K562 (cell line): Measurements from ENCODE around the gene LCMT2. TPM values are rescaled to one million over a fixed set of nuclear protein-coding genes. Genes with fewer than 3 reads are reported as not detected.

Experiments used
- ATAC-seq: fragments of 200-7000 bp; cut with Tn5 transposase; 3 replicates; pipeline ENCODE4 v1.9.1; 2020; ENCODE audit warnings: moderate library complexity
- BruUV-seq: library from RNA; stranded (reverse); fragments of 400-500 nt; replicated peaks from 2 replicates; lab custom pipeline; 2021; lab: Mats Ljungman, UMichigan
- CTCF ChIA-PET: fragments of 300-600 bp; formaldehyde crosslinking; extraction: SDS; loops from one replicate; lab custom pipeline; 2021; ENCODE audit warnings: low intra/inter-chr PET ratio; lab: Yijun Ruan, JAX
- POLR2A ChIA-PET: fragments of 300-600, 350-650 bp; sonication (Branson Sonifier 250); formaldehyde crosslinking; extraction: SDS; loops from one replicate; lab custom pipeline; 2021; ENCODE audit warnings: antibody characterized with exemption, inconsistent platforms; lab: Yijun Ruan, JAX
- DNase-seq, 4 experiments: peaks; one replicate each; pipeline versions ENCODE4 v3.0.0 to v3.0.0-alpha.2; 2011 to 2018; ENCODE audit warnings: low spot score in 3 of 4, mixed read lengths in 3 of 4; ENCODE audit errors: extremely low read depth in 1 of 4
- FAIRE-seq: peaks from 2 replicates; lab custom pipeline; 2011; peaks lifted over from hg19 to GRCh38; lab: Jason Lieb, UNC
- H2AFZ ChIP-seq: 2 replicates; pipeline ENCODE4 v1.6.0; 2011; ENCODE audit warnings: low read depth, low read length, control low read depth, inconsistent platforms
- H3K27ac ChIP-seq: fragments of 200-600 bp; 3 replicates; pipeline ENCODE4 v1.8.0; 2011; ENCODE audit warnings: low read depth, mild to moderate bottlenecking, control low read depth, inconsistent platforms, low read length, moderate library complexity, mixed read lengths; ENCODE audit errors: extremely low read depth
- H3K27me3 ChIP-seq, 2 experiments: fragments of 300-600 bp in 1 of 2; 2 replicates in 1 of 2; 3 replicates in 1 of 2; pipeline versions ENCODE4 v1.6.0 to v1.8.0; 2011; ENCODE audit warnings: inconsistent platforms in 2 of 2, low read length in 2 of 2, mild to moderate bottlenecking in 1 of 2, mixed read lengths in 1 of 2, moderate library complexity in 1 of 2; ENCODE audit not compliant: control insufficient read depth in 2 of 2, insufficient read depth in 2 of 2
- H3K36me3 ChIP-seq: fragments of 300-600 bp; 3 replicates; pipeline ENCODE4 v1.8.0; 2011; ENCODE audit warnings: mild to moderate bottlenecking, low read length, inconsistent platforms; ENCODE audit not compliant: control insufficient read depth, insufficient read depth
- H3K4me1 ChIP-seq, 2 experiments: fragments of 200-600 bp in 1 of 2; replicated peaks in 1 of 2; 2 replicates in 1 of 2; 3 replicates in 1 of 2; pipeline versions ENCODE4 v1.5.1 to v1.8.0; 2011; ENCODE audit warnings: inconsistent platforms in 2 of 2, low read length in 2 of 2, mild to moderate bottlenecking in 1 of 2, mixed read lengths in 1 of 2, moderate library complexity in 1 of 2; ENCODE audit not compliant: control insufficient read depth in 2 of 2, insufficient read depth in 2 of 2
- H3K4me2 ChIP-seq: 2 replicates; pipeline ENCODE4 v1.6.1; 2011; ENCODE audit warnings: low read length, control low read depth, inconsistent platforms, mixed read lengths; ENCODE audit not compliant: insufficient read depth
- H3K4me3 ChIP-seq: fragments of 200-600 bp; sonication (generic), shearing (Covaris generic); 2 replicates; pipeline ENCODE4 v1.5.1; 2016; ENCODE audit warnings: control low read depth, inconsistent platforms
- H3K79me2 ChIP-seq: fragments of 200-600 bp; 3 replicates; pipeline ENCODE4 v1.8.0; 2011; ENCODE audit warnings: low read length, inconsistent platforms; ENCODE audit not compliant: control insufficient read depth, insufficient read depth
- H3K9ac ChIP-seq, 2 experiments: 2 replicates each; pipeline versions ENCODE4 v1.6.0 to v1.6.1; 2011; ENCODE audit warnings: low read depth in 2 of 2, low read length in 2 of 2, control low read depth in 1 of 2, inconsistent platforms in 1 of 2, mild to moderate bottlenecking in 1 of 2, mixed read lengths in 1 of 2; ENCODE audit not compliant: insufficient read depth in 1 of 2
- H3K9me1 ChIP-seq: one replicate; pipeline ENCODE4 v1.6.0; 2011; ENCODE audit warnings: inconsistent platforms, mild to moderate bottlenecking, low read length, moderate library complexity; ENCODE audit not compliant: control insufficient read depth, insufficient read depth
- H3K9me3 ChIP-seq: replicated peaks from 2 replicates; pipeline ENCODE4 v1.5.1; 2011; ENCODE audit warnings: low read depth, low read length, inconsistent platforms; ENCODE audit not compliant: control insufficient read depth, insufficient read depth
- H4K20me1 ChIP-seq: replicated peaks from 2 replicates; pipeline ENCODE4 v1.6.1; 2011; ENCODE audit warnings: low read length, inconsistent platforms, mixed read lengths; ENCODE audit not compliant: control insufficient read depth, insufficient read depth
- ARNT ChIP-seq, 2 experiments: fragments of 450-650 bp; IDR thresholded peaks; 2 replicates each; pipeline ENCODE4 v1.6.1; 2016; ENCODE audit warnings: mild to moderate bottlenecking in 1 of 2
- BDP1 ChIP-seq: IDR thresholded peaks from 3 replicates; pipeline ENCODE4 v1.6.1; 2011; ENCODE audit not compliant: insufficient read length, insufficient read depth
- CBX2 ChIP-seq: fragments of 200-600 bp; sonication (generic); IDR thresholded peaks from one replicate; pipeline ENCODE4 v1.6.1; 2012; ENCODE audit warnings: mild to moderate bottlenecking, low read length, inconsistent platforms; ENCODE audit not compliant: insufficient read depth, poor library complexity, severe bottlenecking
- EZH2 ChIP-seq: IDR thresholded peaks from 2 replicates; pipeline ENCODE4 v1.6.1; 2012; ENCODE audit warnings: low read depth, mild to moderate bottlenecking, inconsistent platforms, low read length, borderline replicate concordance
- GMEB1 ChIP-seq: fragments of 250-450 bp; sonication (Bioruptor Pico); IDR thresholded peaks from 2 replicates; pipeline ENCODE4 v1.4.0; 2020; ENCODE audit warnings: mild to moderate bottlenecking
- MAX ChIP-seq: sonication (generic); formaldehyde crosslinking; IDR thresholded peaks from 2 replicates; pipeline ENCODE4 v1.9.0; 2022; ENCODE audit warnings: mild to moderate bottlenecking, missing genetic modification reagents
- MEF2D ChIP-seq: conservative IDR thresholded peaks from 2 replicates; pipeline ENCODE4 v1.6.1; 2016; ENCODE audit warnings: low read depth, missing genetic modification characterization, missing compliant biosample characterization
- NUFIP1 ChIP-seq: fragments of 450-650 bp; IDR thresholded peaks from 2 replicates; pipeline ENCODE4 v1.6.1; 2018; ENCODE audit not compliant: partially characterized antibody
- PHB ChIP-seq: fragments of 250-450 bp; sonication (Bioruptor Pico); IDR thresholded peaks from 2 replicates; pipeline ENCODE4 v1.5.0; 2021
- PKNOX1 ChIP-seq: fragments of 450-650 bp; IDR thresholded peaks from 2 replicates; pipeline ENCODE4 v1.6.1; 2016
- ZFP36 ChIP-seq: fragments of 150-350 bp; IDR thresholded peaks from 2 replicates; pipeline ENCODE4 v1.6.1; 2018; ENCODE audit warnings: low read length, low read depth; ENCODE audit not compliant: partially characterized antibody
- ZNF717 ChIP-seq: fragments of 250-450 bp; sonication (Bioruptor Pico); IDR thresholded peaks from 2 replicates; pipeline ENCODE4 v1.5.0; 2021
- WGBS: fragments of 100-300 bp; shearing (Covaris generic); methylation state at CpG from one replicate; pipeline ENCODE4 v1.1.6; 2016; ENCODE audit warnings: low coverage, mixed read lengths; ENCODE audit not compliant: insufficient coverage; ENCODE audit errors: missing lambda C conversion rate; 5-methylcytosine and 5-hydroxymethylcytosine counted together
- in situ Hi-C: fragments of 300-500 bp; cut with MboI; formaldehyde crosslinking; loops from 4 replicates; pipeline ENCODE4 v1.15.0; 2018; ENCODE audit warnings: inconsistent platforms, mixed read lengths
- intact Hi-C: fragments of 100-400 bp; cut with micrococcal nuclease; formaldehyde crosslinking; loops from 2 replicates; pipeline ENCODE4 v1.14.2; 2022
- polyA plus RNA-seq, 8 experiments: library from polyadenylated mRNA; depleted of rRNA in 4 of 8; stranded (reverse) in 5 of 8; unstranded in 3 of 8; fragments of >200 nt; fragmentation: Nextera tagmentation in 2 of 8; fragmentation: Illumina TruSeq in 1 of 8; extraction: Ambion mirVana in 2 of 8; extraction: Trizol in 1 of 8; gene quantifications; 2 replicates each; pipeline versions ENCODE4 v1.2.1 to v1.2.3, GENCODE V29; 2011 to 2014; ENCODE audit warnings: inconsistent platforms in 1 of 8, missing spikeins in 1 of 8
- total RNA-seq, 7 experiments: library from RNA; depleted of rRNA in 6 of 7; stranded (reverse); fragments of >200 nt in 6 of 7; fragmentation: Illumina TruSeq in 2 of 7; extraction: Trizol in 2 of 7; gene quantifications; 2 replicates each; pipeline versions ENCODE4 v1.2.1 to v1.2.3, GENCODE V29; 2011 to 2021; ENCODE audit warnings: low replicate concordance in 1 of 7

The LCMT2 gene
- total and polyA plus RNA-seq, 9 of the 15 experiments (the other 6 are each of a cell fraction or from before 2014, with no cell fraction given): 2.5 to 22.3 (median 15.2) TPM

GRCh38 chr15:43352693-43353382, 22.5 kb upstream of the LCMT2 start:
- Histone ChIP-seq H3K79me2 (no peaks in the 10 kb centered on the region), H3K36me3 (peaks cover 59% of the 10 kb centered on the region), H3K9me3 (no peaks in the 10 kb centered on the region), H4K20me1 (no peaks in the 10 kb centered on the region), H3K4me3 (no peak overlapping the region), H3K4me1 (no peaks in the 10 kb centered on the region), H3K4me2 (no peak overlapping the region), H3K9ac (no peak overlapping the region), H2AFZ (no peak overlapping the region), H3K27ac (no peak overlapping the region), H3K9me1 (no peaks in the 10 kb centered on the region), H3K27me3 (no peaks in the 10 kb centered on the region)
- in situ Hi-C loops: no loop called here
- 83% methylated on average over 2 of the region's 2 CpGs for WGBS
- intact Hi-C loops: no loop called here
- no peak for TF ChIP-seq MEF2D (tag)
- no peak for ATAC-seq
- ChIA-PET POLR2A (interaction anchor here (0.6 to 1.6 kb wide), 3 partner anchors 9 to 385 kb away, joined by 3 to 7 read pairs (median 5); partner anchors contain the start of genes TUBGCP4 and ZSCAN29), CTCF (no interaction called here)
- FAIRE-seq: no peak
- DNase-seq: no peak
- no TSS peak for BruUV-seq

- peaks cover 78% of the 10 kb centered on the region for H3K36me3 ChIP-seq
- no peak overlapping the region for H3K27ac ChIP-seq
- intact Hi-C loops (no loop called here), in situ Hi-C loops (no loop called here)
- no peak for FAIRE-seq
- H3K4me3 ChIP-seq: no peak overlapping the region
- H3K9me3 ChIP-seq: no peaks in the 10 kb centered on the region
- H3K27me3 ChIP-seq: no peaks in the 10 kb centered on the region
- H4K20me1 ChIP-seq: no peaks in the 10 kb centered on the region
- DNase-seq: no peak
- 81% methylated on average over 3 of the region's 3 CpGs for WGBS
- CTCF ChIA-PET: interaction anchor here (0.6 to 1.8 kb wide), 2 partner anchors 29 to 422 kb away, joined by 3 to 10 read pairs; no protein-coding TSS in a partner anchor
- no peaks in the 10 kb centered on the region for H3K79me2 ChIP-seq
- H3K9ac ChIP-seq: no peak overlapping the region
- no peaks in the 10 kb centered on the region for H3K9me1 ChIP-seq
- no peak for ATAC-seq
- no peaks in the 10 kb centered on the region for H3K4me1 ChIP-seq
- no TSS peak for BruUV-seq
- POLR2A ChIA-PET: interaction anchor here (1.4 kb wide), 1 partner anchor 9 kb away, joined by 4 read pairs; no protein-coding TSS in a partner anchor
- no peak overlapping the region for H3K4me2 ChIP-seq
- no peak overlapping the region for H2AFZ ChIP-seq
- TF ChIP-seq GMEB1 (CRISPR knock-in tag) (no peak), ZNF717 (CRISPR knock-in tag) (no peak), ZFP36 (no peak), CBX2 (no peak), BDP1 (no peak), EZH2 (no peak), MAX (CRISPR knock-in tag) (no peak), NUFIP1 (no peak), PKNOX1 (no peak), PHB (CRISPR knock-in tag) (no peak), ARNT (IDR thresholded peaks at IDR 0.05) (no peak)
Observed at GRCh38 chr15:43347114-43347513, 16.7 kb upstream of the LCMT2 start.
